ENCODE measurements around the gene ARHGAP18. TPM values are rescaled to one million over a fixed set of nuclear protein-coding genes. Genes with fewer than 3 reads are reported as not detected.

ARHGAP18 gene
- total RNA-seq, 1 experiment from 2014 or later: 18.2 TPM

GRCh38 chr6:129679758-129680157, 30.2 kb downstream of the ARHGAP18 start:
- in situ Hi-C loops (cut with HindIII; ENCODE audit: low pct_unique_long_range_greater_than_20kb, low sequenced_read_pairs): no loop called here
- DNase-seq (ENCODE audit: low read depth, low spot score): peak; percentile 73

- DNase-seq (ENCODE audit: low read depth, low spot score): no peak
- in situ Hi-C loops (cut with HindIII; ENCODE audit: low pct_unique_long_range_greater_than_20kb, low sequenced_read_pairs): no loop called here
Observed at GRCh38 chr6:129679275-129679674, 30.7 kb downstream of the ARHGAP18 start.

GRCh38 chr6:129678463-129678862, 31.5 kb downstream of the ARHGAP18 start:
- in situ Hi-C loops (cut with HindIII; ENCODE audit: low pct_unique_long_range_greater_than_20kb, low sequenced_read_pairs): no loop called here
- DNase-seq (ENCODE audit: low read depth, low spot score): no peak

GRCh38 chr6:129677620-129678325, 32.2 kb downstream of the ARHGAP18 start:
- DNase-seq (ENCODE audit: low read depth, low spot score): no peak
- in situ Hi-C loops (cut with HindIII; ENCODE audit: low pct_unique_long_range_greater_than_20kb, low sequenced_read_pairs): no loop called here

- in situ Hi-C loops (cut with HindIII; ENCODE audit: low pct_unique_long_range_greater_than_20kb, low sequenced_read_pairs): no loop called here
- DNase-seq (ENCODE audit: low read depth, low spot score): no peak
Observed at GRCh38 chr6:129675669-129676472, 34.1 kb downstream of the ARHGAP18 start.

- in situ Hi-C loops (cut with HindIII; ENCODE audit: low pct_unique_long_range_greater_than_20kb, low sequenced_read_pairs): no loop called here
- no peak for DNase-seq (ENCODE audit: low read depth, low spot score)
Observed at GRCh38 chr6:129673748-129674147, 36.2 kb downstream of the ARHGAP18 start.

DNA sequence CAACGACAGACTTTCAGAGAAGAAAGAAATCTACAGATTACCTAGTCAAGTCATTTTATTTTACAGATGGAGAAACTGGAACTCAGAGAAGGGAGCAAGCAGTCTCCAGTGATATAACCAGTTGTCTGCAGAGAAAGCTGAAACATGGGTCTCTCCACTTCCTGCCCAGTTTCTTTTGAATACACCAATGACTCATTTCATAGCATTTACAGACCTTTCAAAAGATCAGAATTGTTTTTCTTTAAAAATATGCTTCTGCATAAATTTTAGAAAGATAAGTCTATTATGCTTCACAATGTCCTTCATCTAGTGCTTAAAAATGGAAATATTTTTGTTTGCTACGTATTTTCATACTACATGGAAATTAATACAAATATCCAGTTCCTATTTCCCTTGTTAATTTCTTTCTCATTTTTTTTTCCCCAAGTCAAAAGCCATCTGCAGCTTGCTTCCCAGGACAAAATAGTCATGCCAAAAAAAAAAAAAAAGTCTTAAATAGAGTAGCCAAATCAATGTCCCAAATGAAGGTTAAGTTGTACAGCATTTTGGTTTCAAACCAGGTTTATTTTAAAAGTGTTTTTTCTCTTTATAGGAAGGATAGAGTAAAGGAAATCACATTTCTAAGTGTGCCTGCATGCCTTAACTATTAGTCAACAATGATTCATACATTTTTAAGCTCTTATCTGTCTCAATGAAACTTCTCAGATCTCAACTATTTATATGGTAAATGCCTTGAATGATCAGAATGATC, 36.9 kb downstream of the ARHGAP18 start:
- in situ Hi-C loops (cut with HindIII; ENCODE audit: low pct_unique_long_range_greater_than_20kb, low sequenced_read_pairs): no loop called here
- peak; percentile 31 for DNase-seq (ENCODE audit: low read depth, low spot score)

DNA sequence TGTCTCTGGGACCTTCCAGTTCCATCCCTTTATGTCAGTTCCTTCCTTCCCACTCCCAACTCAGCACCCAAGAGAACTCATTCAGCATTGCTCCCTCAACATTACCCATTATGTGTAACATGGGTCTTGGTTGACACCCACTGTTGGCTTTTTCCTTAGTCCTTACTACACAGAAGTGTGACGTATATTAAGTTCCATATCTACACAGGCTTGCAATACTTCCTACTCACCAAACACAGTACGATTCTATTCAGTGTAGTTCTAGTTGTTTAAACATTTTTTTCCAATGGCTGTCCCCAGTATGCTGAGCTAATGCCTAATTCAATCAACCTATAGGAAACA, 37.7 kb downstream of the ARHGAP18 start:
- DNase-seq (ENCODE audit: low read depth, low spot score): no peak
- in situ Hi-C loops (cut with HindIII; ENCODE audit: low pct_unique_long_range_greater_than_20kb, low sequenced_read_pairs): no loop called here

DNA sequence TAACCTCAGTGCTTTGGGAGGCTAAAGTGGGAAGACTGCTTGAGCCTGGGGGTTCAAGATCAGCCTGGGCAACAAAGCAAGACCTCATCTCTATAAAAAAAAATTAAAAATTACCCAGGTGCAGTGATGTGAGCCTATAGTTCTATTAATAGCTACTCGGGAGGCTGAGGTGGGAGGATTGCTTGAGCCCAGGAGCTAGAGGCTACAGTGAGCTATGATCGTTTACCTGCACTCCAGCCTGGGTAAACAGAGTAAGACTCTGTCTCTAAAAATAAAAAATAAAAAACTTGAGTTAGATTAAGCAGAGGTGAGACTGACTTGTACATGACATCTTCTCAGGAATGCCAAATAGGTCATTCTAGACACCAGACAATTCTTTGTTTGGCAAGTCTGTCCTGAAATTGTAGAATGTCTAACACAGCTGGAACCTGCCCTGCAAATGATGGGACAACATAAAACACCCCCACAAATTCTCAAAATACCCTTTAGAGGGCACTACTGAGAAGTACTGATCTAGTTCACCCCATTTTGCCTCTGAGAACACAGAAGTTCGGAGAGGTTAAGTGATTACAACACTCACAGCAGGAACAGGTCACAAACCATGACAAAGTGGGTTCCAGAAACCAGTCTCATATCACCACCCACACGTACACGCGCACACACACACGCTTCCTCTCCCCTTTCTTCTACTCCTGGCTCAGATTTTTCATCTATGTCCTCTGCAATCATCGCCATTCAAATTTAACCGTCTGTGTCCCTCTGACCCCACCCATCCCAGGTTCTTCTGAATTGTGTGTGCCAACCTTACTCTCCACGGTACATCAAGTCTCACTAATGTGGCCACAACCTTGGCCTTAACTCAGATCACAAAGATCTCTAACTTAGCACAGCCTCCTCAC, 38.3 kb downstream of the ARHGAP18 start:
- in situ Hi-C loops (cut with HindIII; ENCODE audit: low pct_unique_long_range_greater_than_20kb, low sequenced_read_pairs): no loop called here
- DNase-seq (ENCODE audit: low read depth, low spot score): peak; percentile 26

GRCh38 chr6:129670634-129671033, 39.3 kb downstream of the ARHGAP18 start:
- in situ Hi-C loops (cut with HindIII; ENCODE audit: low pct_unique_long_range_greater_than_20kb, low sequenced_read_pairs): no loop called here
- DNase-seq (ENCODE audit: low read depth, low spot score): no peak

DNA sequence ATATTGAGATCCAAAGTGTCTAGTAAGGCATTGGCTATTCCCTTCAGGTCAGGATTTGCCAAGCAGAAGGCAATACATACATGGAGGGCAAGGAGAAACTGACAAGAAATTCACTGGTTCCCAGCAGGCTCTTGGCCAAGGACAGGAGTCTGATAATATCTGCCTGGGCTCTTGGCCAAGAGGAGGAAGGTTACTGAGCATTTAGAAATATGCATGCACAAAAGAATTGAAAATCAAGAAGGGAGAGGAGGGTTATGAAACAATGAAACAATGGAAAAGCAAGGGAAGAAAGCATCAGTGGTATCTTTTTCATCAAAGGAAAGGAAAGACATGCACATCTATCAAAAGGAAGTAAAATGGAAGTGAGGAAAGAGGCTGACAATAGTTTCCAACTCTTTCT, 42.4 kb downstream of the ARHGAP18 start:
- DNase-seq (ENCODE audit: low read depth, low spot score): no peak
- in situ Hi-C loops (cut with HindIII; ENCODE audit: low pct_unique_long_range_greater_than_20kb, low sequenced_read_pairs): no loop called here

DNA sequence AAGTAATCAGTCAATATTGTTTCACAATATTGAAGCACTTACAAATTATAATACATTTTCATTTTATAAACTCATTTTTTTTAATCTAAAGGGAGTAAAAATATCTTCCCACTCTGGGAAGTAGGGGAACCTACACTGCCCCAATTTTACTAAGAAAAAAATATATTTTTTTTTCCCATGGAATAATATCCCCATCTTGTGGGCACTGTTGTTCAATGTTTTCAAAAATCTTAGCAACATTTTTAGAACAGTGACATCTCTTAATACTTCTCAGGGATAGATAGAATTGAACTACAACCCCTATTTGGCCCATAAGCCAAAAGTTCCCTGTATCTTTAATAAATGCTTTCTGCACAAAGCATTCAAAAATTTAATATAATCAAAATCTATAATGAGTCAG, 42.9 kb downstream of the ARHGAP18 start:
- no peak for DNase-seq (ENCODE audit: low read depth, low spot score)
- in situ Hi-C loops (cut with HindIII; ENCODE audit: low pct_unique_long_range_greater_than_20kb, low sequenced_read_pairs): no loop called here

DNA sequence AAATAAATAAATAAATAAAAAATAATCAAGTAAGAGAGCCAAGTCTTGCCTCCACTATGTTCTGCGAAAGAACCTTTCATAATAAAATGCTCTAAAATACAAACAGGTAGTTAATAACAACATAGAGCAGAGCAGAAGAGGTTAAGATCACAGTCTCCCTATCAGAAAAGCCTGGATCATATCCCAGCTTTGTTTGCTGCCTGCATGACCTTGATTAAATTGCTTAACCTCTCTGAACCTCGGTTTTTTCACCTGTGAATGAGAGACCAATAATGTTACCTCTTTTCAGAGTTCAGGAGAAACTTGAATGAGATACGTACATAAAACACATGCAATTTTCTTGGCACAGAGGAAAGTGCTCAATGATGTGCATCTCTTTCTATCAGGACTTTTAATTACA, 44.4 kb downstream of the ARHGAP18 start:
- DNase-seq (ENCODE audit: low read depth, low spot score): no peak
- in situ Hi-C loops (cut with HindIII; ENCODE audit: low pct_unique_long_range_greater_than_20kb, low sequenced_read_pairs): no loop called here

DNA sequence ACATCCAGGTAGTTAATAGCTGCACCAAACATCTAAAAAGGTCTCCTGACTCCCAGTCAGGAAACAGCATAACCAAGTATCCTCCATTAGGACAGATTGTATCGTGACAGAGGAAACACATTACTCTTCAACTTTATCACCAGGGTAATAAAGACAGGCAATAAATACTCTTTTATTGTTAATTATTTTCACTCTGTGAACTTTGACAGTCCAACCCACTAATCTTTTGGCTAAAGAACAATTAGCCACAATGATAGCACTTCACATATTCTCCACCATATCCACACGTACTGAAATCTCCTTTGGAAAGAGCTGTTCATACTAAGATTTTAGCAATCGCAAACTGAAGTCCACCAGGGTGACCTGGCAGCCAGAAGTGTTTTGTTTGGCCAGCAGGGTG, 46.4 kb downstream of the ARHGAP18 start:
- in situ Hi-C loops (cut with HindIII; ENCODE audit: low pct_unique_long_range_greater_than_20kb, low sequenced_read_pairs): no loop called here

DNA sequence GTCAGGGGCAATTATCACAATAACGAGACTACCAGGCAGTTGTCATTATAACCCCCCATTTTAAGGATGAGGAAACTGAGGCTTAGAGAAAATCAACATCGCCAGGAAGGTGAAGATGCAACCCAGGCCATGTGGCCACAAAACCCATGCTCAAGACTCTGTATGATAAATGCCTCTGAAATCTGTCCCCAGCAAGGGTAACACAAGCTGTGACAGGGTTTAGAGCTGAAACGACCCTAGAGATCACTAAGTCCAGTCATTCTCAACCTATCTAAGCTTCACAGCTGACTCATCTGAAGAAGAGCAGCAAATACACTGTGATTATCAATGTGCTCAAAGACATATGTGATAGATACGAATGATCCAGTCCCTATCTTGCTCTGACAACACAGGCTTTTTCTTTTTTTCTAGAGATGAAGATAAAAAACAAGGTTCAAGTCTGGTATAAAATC, 47.0 kb downstream of the ARHGAP18 start:
- DNase-seq (ENCODE audit: low read depth, low spot score): no peak
- in situ Hi-C loops (cut with HindIII; ENCODE audit: low pct_unique_long_range_greater_than_20kb, low sequenced_read_pairs): no loop called here

More for the DNA sequence above, 46.4 kb downstream of the ARHGAP18 start:
- DNase-seq (ENCODE audit: low read depth, low spot score): no peak

GRCh38 chr6:129662406-129662766, 47.6 kb downstream of the ARHGAP18 start:
- in situ Hi-C loops (cut with HindIII; ENCODE audit: low pct_unique_long_range_greater_than_20kb, low sequenced_read_pairs): no loop called here

DNA sequence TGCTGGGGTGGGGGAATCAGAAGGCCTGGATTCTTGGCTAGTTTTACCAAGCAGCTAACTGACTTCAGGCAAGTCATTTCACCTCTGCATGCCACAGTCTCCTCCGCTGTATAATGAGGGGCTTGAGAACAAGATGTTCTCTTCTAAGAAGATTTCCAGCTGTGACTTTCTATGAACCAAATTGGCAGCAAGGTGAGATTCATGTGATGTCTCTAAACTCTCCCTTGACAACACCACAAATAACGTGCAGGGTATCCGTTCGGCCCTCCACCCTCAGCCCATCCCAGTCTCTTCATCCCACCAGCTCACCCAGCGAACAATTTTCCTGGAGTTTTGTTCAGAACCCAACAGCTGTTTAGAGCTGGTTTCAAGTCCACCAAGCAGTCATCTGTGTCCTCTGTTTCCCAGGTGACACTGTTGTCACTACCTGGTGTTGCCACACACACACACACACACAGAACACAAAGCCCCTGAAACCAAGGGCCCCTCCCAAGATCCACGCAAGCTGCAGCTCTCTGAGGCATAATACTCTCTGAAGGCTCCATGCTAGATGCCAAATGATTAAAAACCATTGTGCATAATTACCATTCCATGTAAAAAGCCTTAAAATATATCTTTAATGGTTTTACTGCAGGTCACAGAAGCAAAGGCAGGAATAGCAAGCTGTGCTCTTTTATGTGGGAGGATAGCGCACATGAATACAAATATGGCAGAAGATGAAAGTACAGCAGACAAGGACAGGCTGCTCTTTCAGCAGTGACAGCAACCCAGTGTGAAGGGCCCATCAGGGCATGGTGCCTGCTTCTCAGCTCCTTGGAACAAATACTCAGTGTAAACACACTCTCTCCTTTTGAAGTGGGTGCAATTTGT, 48.2 kb downstream of the ARHGAP18 start:
- in situ Hi-C loops (cut with HindIII; ENCODE audit: low pct_unique_long_range_greater_than_20kb, low sequenced_read_pairs): no loop called here
- DNase-seq (ENCODE audit: low read depth, low spot score): no peak

More at GRCh38 chr6:129662406-129662766, 47.6 kb downstream of the ARHGAP18 start:
- no peak for DNase-seq (ENCODE audit: low read depth, low spot score)
